ENCODE data around the gene MLC1.

The MLC1 gene

DNA sequence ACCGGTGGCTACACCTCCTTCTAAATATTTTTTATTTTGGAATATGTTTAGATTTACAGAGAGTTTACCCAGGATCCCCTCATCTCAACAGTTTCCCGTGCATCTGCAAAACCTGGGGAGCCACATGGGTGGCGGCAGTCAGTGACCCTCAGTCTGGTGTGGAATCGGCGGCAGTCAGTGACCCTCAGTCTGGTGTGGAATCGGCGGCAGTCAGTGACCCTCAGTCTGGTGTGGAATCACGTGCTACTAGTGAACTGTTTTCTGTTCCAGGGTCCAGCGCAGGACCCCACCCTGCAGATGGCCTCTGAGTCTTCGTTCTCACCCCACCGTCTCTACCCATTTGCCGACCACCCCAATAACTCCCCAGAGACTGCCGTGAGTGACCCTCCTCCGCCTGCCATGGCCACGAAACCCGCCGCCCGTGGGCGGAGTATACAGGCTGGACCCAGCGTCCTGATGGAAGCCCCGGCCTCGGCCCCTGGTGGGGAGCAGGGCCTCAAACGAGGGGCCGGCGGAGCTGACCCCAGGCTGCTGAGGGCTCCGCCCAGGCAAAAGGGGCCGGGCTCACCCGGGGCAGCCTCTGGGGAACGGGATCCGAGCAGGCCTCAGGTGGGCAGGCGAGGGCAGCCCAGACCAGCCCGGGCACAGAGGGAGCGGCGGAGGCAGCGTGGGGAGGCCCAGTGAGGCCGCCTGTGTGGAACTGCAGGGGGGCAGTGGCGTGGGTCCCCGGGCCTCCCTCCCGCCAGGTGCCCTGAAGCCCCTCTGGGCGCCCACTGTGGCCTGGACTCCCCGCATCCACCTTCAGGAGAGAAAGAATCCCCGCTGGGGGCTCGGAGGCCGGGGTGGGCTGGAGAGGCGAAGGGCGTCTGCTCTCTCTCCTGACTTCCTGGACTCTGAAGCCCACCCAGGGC is 75.2 kb downstream of the MLC1 start:
- no peaks in the 10 kb centered on the region for H3K4me1 ChIP-seq (ENCODE audit: low read depth, poor library complexity, severe bottlenecking)
- H4K20me1 ChIP-seq (ENCODE audit: insufficient read depth): no peaks in the 10 kb centered on the region
- no peak overlapping the region for H2AFZ ChIP-seq (ENCODE audit: low read depth)
- H3K27ac ChIP-seq: no peak overlapping the region
- H3K4me2 ChIP-seq: no peak overlapping the region
- no peaks in the 10 kb centered on the region for H3K79me2 ChIP-seq (ENCODE audit: insufficient read depth, low read depth)
- no peak overlapping the region for H3K4me3 ChIP-seq (IDR thresholded peaks at IDR 0.05; ENCODE audit: insufficient read depth, low read depth, low read length)
- no peaks in the 10 kb centered on the region for H3K27me3 ChIP-seq (ENCODE audit: insufficient read depth, low read depth)
- H3K36me3 ChIP-seq (ENCODE audit: insufficient read depth): no peaks in the 10 kb centered on the region
- TF ChIP-seq, protein P1, sequence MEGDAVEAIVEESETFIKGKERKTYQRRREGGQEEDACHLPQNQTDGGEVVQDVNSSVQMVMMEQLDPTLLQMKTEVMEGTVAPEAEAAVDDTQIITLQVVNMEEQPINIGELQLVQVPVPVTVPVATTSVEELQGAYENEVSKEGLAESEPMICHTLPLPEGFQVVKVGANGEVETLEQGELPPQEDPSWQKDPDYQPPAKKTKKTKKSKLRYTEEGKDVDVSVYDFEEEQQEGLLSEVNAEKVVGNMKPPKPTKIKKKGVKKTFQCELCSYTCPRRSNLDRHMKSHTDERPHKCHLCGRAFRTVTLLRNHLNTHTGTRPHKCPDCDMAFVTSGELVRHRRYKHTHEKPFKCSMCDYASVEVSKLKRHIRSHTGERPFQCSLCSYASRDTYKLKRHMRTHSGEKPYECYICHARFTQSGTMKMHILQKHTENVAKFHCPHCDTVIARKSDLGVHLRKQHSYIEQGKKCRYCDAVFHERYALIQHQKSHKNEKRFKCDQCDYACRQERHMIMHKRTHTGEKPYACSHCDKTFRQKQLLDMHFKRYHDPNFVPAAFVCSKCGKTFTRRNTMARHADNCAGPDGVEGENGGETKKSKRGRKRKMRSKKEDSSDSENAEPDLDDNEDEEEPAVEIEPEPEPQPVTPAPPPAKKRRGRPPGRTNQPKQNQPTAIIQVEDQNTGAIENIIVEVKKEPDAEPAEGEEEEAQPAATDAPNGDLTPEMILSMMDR (conservative IDR thresholded peaks at IDR 0.05; ENCODE audit: low read depth, low read length): no peak
- no peak overlapping the region for H3K9ac ChIP-seq
